ENCODE data around the gene TEKT5. TPM values are rescaled to one million over a fixed set of nuclear protein-coding genes. Genes with fewer than 3 reads are reported as not detected.

The TEKT5 gene
- total and polyA plus RNA-seq, 9 of the 15 experiments (the other 6 are each of a cell fraction or from before 2014, with no cell fraction given): 0.10 to 0.19 TPM; not detected in 7

GRCh38 chr16:10738231-10739077 is 43.7 kb upstream of the TEKT5 start (continued):
- TF ChIP-seq ELK1 (CRISPR knock-in tag; IDR thresholded peaks at IDR 0.05) (no peak), DNMT1 (IDR thresholded peaks at IDR 0.05) (no peak), ZNF121 (CRISPR knock-in tag; conservative IDR thresholded peaks at IDR 0.05) (peak; percentile 67), KLF10 (CRISPR knock-in tag; IDR thresholded peaks at IDR 0.05) (no peak), ZNF197 (CRISPR knock-in tag; IDR thresholded peaks at IDR 0.05; ENCODE audit: low read depth) (no peak), HBP1 (CRISPR knock-in tag; IDR thresholded peaks at IDR 0.05) (0 out of 2 replicates have a peak, but pooled peaks have one; percentile 11), ATF2 (CRISPR knock-in tag; IDR thresholded peaks at IDR 0.05) (no peak), RFX5 (IDR thresholded peaks at IDR 0.05; ENCODE audit: low read depth, low read length) (no peak), JUND (IDR thresholded peaks at IDR 0.05; ENCODE audit: borderline replicate concordance, low read depth, low read length) (peak; percentile 96), JUND (tag; IDR thresholded peaks at IDR 0.05; ENCODE audit: borderline replicate concordance, low read depth, low read length) (peak; percentile 92), CHD2 (IDR thresholded peaks at IDR 0.05; ENCODE audit: low read depth, low read length) (no peak), NRF1 (conservative IDR thresholded peaks at IDR 0.05 in 1 of 2, IDR thresholded peaks at IDR 0.05 in 1 of 2) (peak; percentile 63 to 70), ATF7 (IDR thresholded peaks at IDR 0.05) (peak; percentile 86), RNF2 (IDR thresholded peaks at IDR 0.05) (no peak; the same call in 1 of the 2 replicates), ZBED1 (IDR thresholded peaks at IDR 0.05) (no peak), ATF1 (CRISPR knock-in tag; IDR thresholded peaks at IDR 0.05) (no peak), ATF1 (tag; IDR thresholded peaks at IDR 0.05) (peak; percentile 37; the same call in 1 of the 2 replicates), TEAD4 (IDR thresholded peaks at IDR 0.05; ENCODE audit: low read length) (no peak), TEAD4 (CRISPR knock-in tag; IDR thresholded peaks at IDR 0.05; ENCODE audit: borderline replicate concordance) (no peak), IFI16 (CRISPR knock-in tag; IDR thresholded peaks at IDR 0.05) (no peak), CXXC5 (CRISPR knock-in tag; IDR thresholded peaks at IDR 0.05) (peak; percentile 40; the same call in 1 of the 2 replicates), ARHGAP35 (IDR thresholded peaks at IDR 0.05; ENCODE audit: partially characterized antibody) (no peak), C11orf30 (IDR thresholded peaks at IDR 0.05; ENCODE audit: low read depth) (peak; percentile 54; the same call in 1 of the 2 replicates), MAFK (IDR thresholded peaks at IDR 0.05; ENCODE audit: low read length) (no peak), NCOR1 (IDR thresholded peaks at IDR 0.05) (0 out of 2 replicates have a peak, but pooled peaks have one; percentile 6), HIVEP1 (CRISPR knock-in tag; IDR thresholded peaks at IDR 0.05) (no peak), BDP1 (IDR thresholded peaks at IDR 0.05; ENCODE audit: insufficient read depth, insufficient read length) (no peak), ZNF589 (CRISPR knock-in tag; IDR thresholded peaks at IDR 0.05; ENCODE audit: low read depth) (0 out of 2 replicates have a peak, but pooled peaks have one; percentile 45), ZNF239 (CRISPR knock-in tag; IDR thresholded peaks at IDR 0.05) (no peak), ARID1B (IDR thresholded peaks at IDR 0.05) (peak; percentile 83)
